ENCODE measurements around the gene CLEC10A.

The CLEC10A gene

DNA sequence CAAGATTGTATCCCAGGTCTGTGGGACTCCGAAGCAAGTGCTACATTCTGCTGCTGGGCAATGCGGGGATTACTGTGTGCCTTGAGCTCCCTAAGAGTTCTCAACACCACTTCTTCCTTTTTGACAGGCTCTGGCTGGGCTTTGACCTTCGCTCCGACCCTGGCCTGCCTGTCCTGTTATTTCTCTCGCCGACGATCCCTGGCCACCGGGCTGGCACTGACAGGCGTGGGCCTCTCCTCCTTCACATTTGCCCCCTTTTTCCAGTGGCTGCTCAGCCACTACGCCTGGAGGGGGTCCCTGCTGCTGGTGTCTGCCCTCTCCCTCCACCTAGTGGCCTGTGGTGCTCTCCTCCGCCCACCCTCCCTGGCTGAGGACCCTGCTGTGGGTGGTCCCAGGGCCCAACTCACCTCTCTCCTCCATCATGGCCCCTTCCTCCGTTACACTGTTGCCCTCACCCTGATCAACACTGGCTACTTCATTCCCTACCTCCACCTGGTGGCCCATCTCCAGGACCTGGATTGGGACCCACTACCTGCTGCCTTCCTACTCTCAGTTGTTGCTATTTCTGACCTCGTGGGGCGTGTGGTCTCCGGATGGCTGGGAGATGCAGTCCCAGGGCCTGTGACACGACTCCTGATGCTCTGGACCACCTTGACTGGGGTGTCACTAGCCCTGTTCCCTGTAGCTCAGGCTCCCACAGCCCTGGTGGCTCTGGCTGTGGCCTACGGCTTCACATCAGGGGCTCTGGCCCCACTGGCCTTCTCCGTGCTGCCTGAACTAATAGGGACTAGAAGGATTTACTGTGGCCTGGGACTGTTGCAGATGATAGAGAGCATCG lies 41.8 kb downstream of the CLEC10A start:
- DNase-seq (ENCODE audit: low read depth in 2 of 2), result no peak

DNA sequence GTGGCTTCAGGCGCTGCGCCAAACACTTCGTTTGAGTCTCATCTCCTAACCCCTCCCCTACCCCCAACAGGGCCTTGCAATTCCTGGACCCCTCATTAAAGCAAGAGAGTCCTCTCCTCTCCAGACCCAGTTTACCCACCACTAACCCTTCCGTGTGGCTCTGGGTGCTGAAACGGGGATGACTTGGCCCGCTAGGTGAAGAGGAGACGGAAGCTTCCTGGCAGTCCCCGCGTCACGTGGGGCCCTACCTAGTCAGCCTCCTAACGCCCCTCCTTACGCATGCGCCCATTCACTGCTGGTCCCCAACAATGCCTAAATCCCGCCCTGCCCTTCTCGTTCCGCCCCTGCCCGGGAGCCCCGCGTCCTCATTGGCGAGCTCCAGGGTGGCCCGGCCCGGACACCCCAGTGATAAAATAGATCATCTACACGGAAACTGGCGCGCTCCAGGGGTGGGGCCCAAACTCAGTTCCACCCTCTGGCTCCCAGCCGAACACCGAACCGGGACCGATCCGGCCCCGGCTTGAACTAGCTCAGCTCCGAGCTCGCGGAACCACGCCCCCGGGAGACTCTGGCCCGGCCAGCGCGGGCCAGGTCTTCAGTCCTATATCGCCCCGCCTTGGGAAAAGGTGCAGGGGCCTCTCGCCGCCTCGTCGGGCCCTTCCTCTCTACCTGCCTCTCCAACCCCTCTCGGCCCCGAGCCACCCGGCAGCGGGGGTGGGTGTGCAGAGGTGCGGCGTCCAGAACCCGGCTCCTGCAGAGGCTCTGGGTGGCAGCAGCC lies 44.3 kb downstream of the CLEC10A start, which contains the start of gene SLC16A13:
SLC16A13 (plus strand) TSS at position 425 of the 778 bp plus-strand sequence. CDS start 368 bp downstream, outside the sequence.
- DNase-seq (ENCODE audit: low read depth in 2 of 2), result peak; percentile 93

DNA sequence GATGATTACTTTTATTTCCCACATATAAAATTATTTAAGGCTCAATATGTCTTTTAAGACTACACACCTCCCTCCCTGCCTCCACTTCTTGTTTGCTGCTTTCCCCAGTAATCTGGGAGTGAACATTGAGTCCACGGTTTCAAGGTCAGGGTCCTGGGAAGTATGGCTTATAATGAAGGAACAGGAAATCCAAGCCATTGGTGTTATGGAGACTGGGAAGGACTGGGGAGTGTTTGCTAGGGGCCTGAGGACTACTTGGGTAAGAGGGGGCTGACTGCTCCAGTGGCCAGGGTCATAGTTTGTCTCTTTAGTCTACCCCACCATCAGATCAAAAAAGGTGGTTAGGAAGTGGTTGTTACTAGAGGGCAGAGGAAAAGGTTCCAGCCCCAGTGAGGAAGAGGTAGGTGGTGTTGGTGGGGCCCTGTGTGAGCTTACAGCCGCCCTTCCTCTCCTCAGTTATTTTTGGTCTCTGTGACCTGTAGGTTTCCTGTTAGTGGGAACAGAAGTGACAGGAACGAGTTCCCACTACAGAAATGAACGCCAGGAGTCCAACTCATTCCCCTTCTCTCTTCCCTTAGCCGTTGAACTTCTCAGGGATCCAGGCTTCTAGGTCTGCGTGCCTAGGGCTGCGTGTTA lies 45.0 kb downstream of the CLEC10A start:
- no peak for DNase-seq (ENCODE audit: low read depth in 2 of 2)

DNA sequence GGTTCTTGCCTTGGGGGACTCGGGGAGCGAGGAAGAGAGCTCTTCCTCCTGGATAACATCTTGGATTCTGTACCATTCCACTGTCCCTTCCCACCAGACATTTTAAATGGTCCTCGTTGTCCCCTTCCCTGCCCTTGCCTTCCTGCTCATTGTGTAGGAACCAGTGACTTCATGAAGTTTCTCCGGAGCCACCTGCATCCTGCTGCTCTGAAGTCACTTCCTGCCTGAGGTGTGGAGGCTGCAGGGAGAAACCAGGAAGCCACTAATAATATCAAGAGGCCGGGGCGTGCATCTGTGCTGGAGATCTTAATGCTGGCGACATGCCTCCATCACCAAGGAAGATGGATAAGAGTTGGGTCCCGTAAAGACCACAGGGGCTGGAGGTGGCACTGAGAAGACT lies 50.4 kb downstream of the CLEC10A start:
- no peak for DNase-seq (ENCODE audit: low read depth in 2 of 2)

DNA sequence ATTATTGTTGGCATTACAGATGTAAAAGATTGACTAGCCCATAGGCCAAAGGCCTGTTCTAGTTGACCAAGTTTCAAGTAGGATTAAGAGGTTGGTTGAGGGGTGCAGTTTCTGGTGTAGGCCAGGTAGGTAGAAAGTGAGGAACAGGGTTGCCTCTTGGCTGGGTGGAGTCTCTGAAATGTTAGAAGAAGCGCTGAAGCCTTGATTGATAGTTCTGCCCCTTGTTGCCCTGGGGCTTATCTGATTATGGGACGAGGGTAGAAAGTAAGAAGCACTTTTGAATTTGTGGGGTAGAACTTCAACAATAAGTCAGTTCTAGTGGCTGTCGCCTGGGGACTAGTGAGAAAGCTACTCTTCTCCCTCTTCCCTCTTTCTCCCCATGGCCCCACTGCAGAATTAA lies 51.0 kb downstream of the CLEC10A start:
- DNase-seq (ENCODE audit: low read depth in 2 of 2), result no peak

DNA sequence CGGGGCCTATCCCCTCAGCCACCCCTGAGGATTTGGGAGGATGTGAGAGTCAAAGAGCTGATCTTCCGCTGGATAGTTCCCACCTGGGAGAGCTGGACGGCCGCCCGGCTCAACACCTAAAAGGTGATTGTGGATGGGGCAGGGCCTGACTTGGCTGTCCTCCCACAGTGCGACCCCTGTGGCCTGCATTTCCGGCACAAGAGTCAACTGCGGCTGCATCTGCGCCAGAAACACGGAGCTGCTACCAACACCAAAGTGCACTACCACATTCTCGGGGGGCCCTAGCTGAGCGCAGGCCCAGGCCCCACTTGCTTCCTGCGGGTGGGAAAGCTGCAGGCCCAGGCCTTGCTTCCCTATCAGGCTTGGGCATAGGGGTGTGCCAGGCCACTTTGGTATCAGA lies 52.7 kb downstream of the CLEC10A start:
- DNase-seq (ENCODE audit: low read depth in 2 of 2), result no peak

DNA sequence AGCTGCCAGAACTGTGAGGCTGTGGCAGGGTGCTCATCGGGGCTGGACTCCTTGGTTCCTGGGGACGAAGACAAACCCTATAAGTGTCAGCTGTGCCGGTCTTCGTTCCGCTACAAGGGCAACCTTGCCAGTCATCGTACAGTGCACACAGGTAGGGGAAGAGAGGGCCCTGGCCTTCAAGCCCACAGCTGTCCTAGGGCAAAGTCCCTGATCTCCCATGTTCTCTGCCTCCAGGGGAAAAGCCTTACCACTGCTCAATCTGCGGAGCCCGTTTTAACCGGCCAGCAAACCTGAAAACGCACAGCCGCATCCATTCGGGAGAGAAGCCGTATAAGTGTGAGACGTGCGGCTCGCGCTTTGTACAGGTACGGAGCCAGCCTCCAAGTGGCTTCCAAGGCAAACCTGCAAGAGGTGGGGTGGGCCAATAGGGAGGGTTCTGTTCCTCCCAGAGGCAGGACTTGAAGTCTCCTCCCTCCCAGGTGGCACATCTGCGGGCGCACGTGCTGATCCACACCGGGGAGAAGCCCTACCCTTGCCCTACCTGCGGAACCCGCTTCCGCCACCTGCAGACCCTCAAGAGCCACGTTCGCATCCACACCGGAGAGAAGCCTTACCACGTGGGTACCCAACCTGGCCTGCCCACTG lies 53.5 kb downstream of the CLEC10A start:
- DNase-seq (ENCODE audit: low read depth in 2 of 2), result no peak

DNA sequence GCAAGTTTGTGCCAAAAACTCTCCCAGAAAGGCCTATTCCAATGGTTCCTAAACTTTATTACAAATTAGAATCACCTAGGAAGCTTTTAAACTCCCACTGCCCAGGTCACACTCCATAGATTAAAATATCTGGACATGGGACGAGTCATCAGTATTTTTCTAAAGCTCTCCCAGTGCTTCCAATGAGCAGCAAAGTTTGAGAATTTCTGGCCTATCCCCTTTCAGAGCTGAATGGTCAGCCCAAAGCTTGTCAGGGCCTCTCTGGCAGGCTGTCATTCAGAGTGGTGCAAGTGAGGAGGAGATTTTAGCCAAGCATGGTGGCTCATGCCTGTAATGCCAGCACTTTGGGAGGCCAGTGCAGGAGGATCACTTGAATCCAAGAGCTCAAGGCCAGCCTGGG lies 54.8 kb downstream of the CLEC10A start:
- no peak for DNase-seq (ENCODE audit: low read depth in 2 of 2)
